HepG2 (cell line): ENCODE data around the gene NME1. TPM values are rescaled to one million over a fixed set of nuclear protein-coding genes. Genes with fewer than 3 reads are reported as not detected.

Experiments
- BHLHE40 ChIP-seq: IDR thresholded peaks from 2 replicates; pipeline ENCODE4 v1.6.1; 2011; ENCODE audit warnings: low read length, improper control_type of control experiment
- FOXK1 ChIP-seq: sonication (generic); formaldehyde crosslinking; IDR thresholded peaks from 2 replicates; pipeline ENCODE4 v1.4.0; 2020; ENCODE audit warnings: low read depth, missing genetic modification reagents, borderline replicate concordance
- GABPA ChIP-seq, 2 experiments: IDR thresholded peaks; 2 replicates each; pipeline ENCODE4 v1.6.1; 2011 to 2016; ENCODE audit warnings: low read depth in 2 of 2, low read length in 1 of 2, missing biosample characterization in 1 of 2, missing genetic modification characterization in 1 of 2
- HNF4A ChIP-seq: sonication (generic); formaldehyde crosslinking; IDR thresholded peaks from 2 replicates; pipeline ENCODE4 v1.4.0; 2020; ENCODE audit warnings: missing genetic modification reagents
- KDM5B ChIP-seq: sonication (generic); formaldehyde crosslinking; IDR thresholded peaks from 2 replicates; pipeline ENCODE4 v1.4.0; 2020; ENCODE audit warnings: missing genetic modification reagents, mild to moderate bottlenecking, borderline replicate concordance
- MEIS2 ChIP-seq: sonication (generic); formaldehyde crosslinking; IDR thresholded peaks from 2 replicates; pipeline ENCODE4 v1.9.0; 2021; ENCODE audit warnings: mild to moderate bottlenecking, missing genetic modification reagents
- MTA3 ChIP-seq: sonication (generic); formaldehyde crosslinking; IDR thresholded peaks from 2 replicates; pipeline ENCODE4 v1.4.0; 2020; ENCODE audit warnings: missing genetic modification reagents
- NR3C1 ChIP-seq: sonication (generic); formaldehyde crosslinking; IDR thresholded peaks from 2 replicates; pipeline ENCODE4 v1.4.0; 2020; ENCODE audit warnings: missing genetic modification reagents
- PCBP1 ChIP-seq: fragments of 200-400 bp; formaldehyde crosslinking; IDR thresholded peaks from 2 replicates; pipeline ENCODE4 v1.6.1; 2017; ENCODE audit warnings: mild to moderate bottlenecking, low read depth, low read length, borderline replicate concordance
- SATB2 ChIP-seq: sonication (generic); formaldehyde crosslinking; IDR thresholded peaks from 2 replicates; pipeline ENCODE4 v1.5.0; 2020; ENCODE audit warnings: missing genetic modification reagents
- SMAD9 ChIP-seq: sonication (generic); formaldehyde crosslinking; IDR thresholded peaks from 2 replicates; pipeline ENCODE4 v1.5.1; 2020; ENCODE audit warnings: mild to moderate bottlenecking, missing genetic modification reagents
- SRSF1 ChIP-seq: fragments of 200-400 bp; formaldehyde crosslinking; optimal IDR thresholded peaks from 2 replicates; pipeline ENCODE3; 2017; ENCODE audit warnings: mild to moderate bottlenecking, low read depth, low read length, moderate library complexity
- TOE1 ChIP-seq: sonication (generic); formaldehyde crosslinking; IDR thresholded peaks from 2 replicates; pipeline ENCODE4 v1.4.0; 2020; ENCODE audit warnings: mild to moderate bottlenecking, missing genetic modification reagents
- ZBTB20 ChIP-seq: sonication (generic); formaldehyde crosslinking; IDR thresholded peaks from 2 replicates; pipeline ENCODE4 v1.8.1; 2023; ENCODE audit warnings: missing genetic modification reagents, low read depth, mild to moderate bottlenecking, borderline replicate concordance
- ZBTB7B ChIP-seq: sonication (generic); formaldehyde crosslinking; IDR thresholded peaks from 2 replicates; pipeline ENCODE4 v1.4.0; 2020; ENCODE audit warnings: missing genetic modification reagents
- ZEB1 ChIP-seq: IDR thresholded peaks from 2 replicates; pipeline ENCODE4 v1.6.1; 2012; ENCODE audit warnings: mild to moderate bottlenecking, low read depth, inconsistent platforms; ENCODE audit not compliant: insufficient replicate concordance
- ZNF180 ChIP-seq: sonication (generic); formaldehyde crosslinking; IDR thresholded peaks from 2 replicates; pipeline ENCODE4 v1.4.0; 2020; ENCODE audit warnings: low read depth, missing genetic modification reagents, borderline replicate concordance
- ZNF431 ChIP-seq: sonication (generic); formaldehyde crosslinking; IDR thresholded peaks from 2 replicates; pipeline ENCODE4 v1.9.0; 2022; ENCODE audit warnings: missing genetic modification reagents, low read depth, mild to moderate bottlenecking, borderline replicate concordance
- ZNF510 ChIP-seq: sonication (generic); formaldehyde crosslinking; IDR thresholded peaks from 2 replicates; pipeline ENCODE4 v1.4.0; 2020; ENCODE audit warnings: low read depth, mild to moderate bottlenecking, missing genetic modification reagents
- ZNF709 ChIP-seq: sonication (generic); formaldehyde crosslinking; IDR thresholded peaks from 2 replicates; pipeline ENCODE4 v1.5.0; 2020; ENCODE audit warnings: mild to moderate bottlenecking, missing genetic modification reagents
- ZNF713 ChIP-seq: sonication (generic); formaldehyde crosslinking; IDR thresholded peaks from 2 replicates; pipeline ENCODE4 v1.4.0; 2020; ENCODE audit warnings: mild to moderate bottlenecking, missing genetic modification reagents
- polyA plus RNA-seq, 8 experiments: library from polyadenylated mRNA; depleted of rRNA in 3 of 8; stranded (reverse) in 7 of 8; unstranded in 1 of 8; fragments of >200 nt; fragmentation: Illumina TruSeq in 4 of 8; extraction: Trizol in 4 of 8; gene quantifications; 2 replicates each; pipeline versions ENCODE4 v1.2.1 to v1.2.3, GENCODE V29; 2011 to 2016; ENCODE audit warnings: low read depth in 4 of 8, missing spikeins in 1 of 8, mixed read lengths in 1 of 8; ENCODE audit not compliant: insufficient read depth in 1 of 8
- total RNA-seq, 5 experiments: library from RNA; depleted of rRNA; stranded (reverse); fragments of >200 nt; fragmentation: Illumina TruSeq; extraction: Trizol; gene quantifications; 2 replicates each; pipeline ENCODE4 v1.2.3, GENCODE V29; 2016; ENCODE audit warnings: low read depth in 1 of 5
- TF ChIP-seq, protein P1 (sequence below): IDR thresholded peaks from 2 replicates; pipeline ENCODE4 v1.6.1; 2016
- TF ChIP-seq, protein P2 (sequence below): sonication (generic); formaldehyde crosslinking; IDR thresholded peaks from 2 replicates; pipeline ENCODE4 v1.4.0; 2020; ENCODE audit warnings: missing genetic modification reagents
- TF ChIP-seq, protein P3 (sequence below): sonication (generic); formaldehyde crosslinking; IDR thresholded peaks from 2 replicates; pipeline ENCODE4 v1.5.1; 2020; ENCODE audit warnings: mild to moderate bottlenecking, missing genetic modification reagents, borderline replicate concordance
- TF ChIP-seq, protein P4 (sequence below): IDR thresholded peaks from 2 replicates; pipeline ENCODE4 v1.6.1; 2018; ENCODE audit warnings: missing genetic modification reagents, mild to moderate bottlenecking, missing compliant biosample characterization

The NME1 gene
- total and polyA plus RNA-seq, 2 of the 13 experiments (the other 11 are each of a cell fraction or from before 2014, with no cell fraction given) = 295 to 516 TPM

DNA sequence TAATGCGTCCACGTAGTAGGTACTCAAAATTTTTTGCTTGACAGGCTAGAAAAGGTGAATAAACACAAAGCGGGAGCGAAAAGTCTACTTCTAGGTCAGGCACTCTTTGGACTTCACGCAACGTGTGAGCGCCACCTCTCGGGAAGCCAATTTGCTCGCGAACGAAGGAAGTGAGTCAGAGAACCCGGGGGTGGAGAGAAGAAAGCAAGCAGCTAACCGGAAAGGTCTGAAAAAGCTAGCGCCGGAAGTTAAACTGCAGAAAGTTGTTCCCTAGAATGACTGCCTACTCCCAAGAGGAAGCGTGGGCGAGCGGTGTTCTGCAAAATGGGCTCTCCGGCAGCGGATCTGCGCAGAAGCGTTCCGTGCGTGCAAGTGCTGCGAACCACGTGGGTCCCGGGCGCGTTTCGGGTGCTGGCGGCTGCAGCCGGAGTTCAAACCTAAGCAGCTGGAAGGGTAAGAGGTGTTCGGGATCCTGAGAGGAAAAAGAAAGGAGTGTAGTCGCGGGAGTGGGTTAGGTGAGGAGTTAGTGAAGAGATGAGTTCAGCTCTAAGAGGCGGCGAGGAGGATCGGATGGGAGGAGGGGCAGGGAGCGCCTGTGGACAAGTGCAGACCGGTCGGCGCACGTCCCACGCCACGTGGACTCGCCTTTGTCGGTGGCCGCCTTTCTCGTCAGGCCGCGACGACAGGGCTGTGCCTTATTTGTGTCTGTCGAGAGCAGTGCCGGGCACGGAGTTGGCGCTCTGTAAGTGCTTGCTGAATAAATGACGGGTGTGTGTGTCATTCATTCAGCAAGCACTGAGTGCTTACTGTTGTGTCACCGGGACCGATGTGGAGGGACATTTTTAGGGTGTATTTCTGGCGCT, at the start of gene NME1 (continued):
- TF ChIP-seq ZNF709 (CRISPR knock-in tag) (peak; percentile 98; the same call in 1 of the 2 replicates), ZNF180 (CRISPR knock-in tag) (peak; percentile 94; the same call in 1 of the 2 replicates), MEIS2 (CRISPR knock-in tag) (peak; percentile 97), ZBTB20 (peak; percentile 88), FOXK1 (CRISPR knock-in tag) (peak; percentile 99), ZNF510 (CRISPR knock-in tag) (peak; percentile 100), ZEB1 (peak; percentile 92), ZBTB7B (CRISPR knock-in tag) (peak; percentile 94), SATB2 (peak; percentile 97), SRSF1 (peak; percentile 71), ZNF431 (peak; percentile 96), NR3C1 (no peak), GABPA (IDR thresholded peaks at IDR 0.05; ENCODE audit: low read depth, low read length) (peak; percentile 98), GABPA (CRISPR knock-in tag; IDR thresholded peaks at IDR 0.05; ENCODE audit: low read depth) (peak; percentile 100), MTA3 (CRISPR knock-in tag) (0 out of 2 replicates have a peak, but pooled peaks have one; percentile 76), HNF4A (CRISPR knock-in tag) (peak; percentile 60), BHLHE40 (peak; percentile 79), ZNF713 (CRISPR knock-in tag) (no peak; the same call in 1 of the 2 replicates), SMAD9 (no peak), TOE1 (CRISPR knock-in tag) (peak; percentile 99), KDM5B (CRISPR knock-in tag) (peak; percentile 97; the same call in 1 of the 2 replicates), PCBP1 (peak; percentile 75; the same call in 1 of the 2 replicates)
- TF ChIP-seq, protein P1, sequence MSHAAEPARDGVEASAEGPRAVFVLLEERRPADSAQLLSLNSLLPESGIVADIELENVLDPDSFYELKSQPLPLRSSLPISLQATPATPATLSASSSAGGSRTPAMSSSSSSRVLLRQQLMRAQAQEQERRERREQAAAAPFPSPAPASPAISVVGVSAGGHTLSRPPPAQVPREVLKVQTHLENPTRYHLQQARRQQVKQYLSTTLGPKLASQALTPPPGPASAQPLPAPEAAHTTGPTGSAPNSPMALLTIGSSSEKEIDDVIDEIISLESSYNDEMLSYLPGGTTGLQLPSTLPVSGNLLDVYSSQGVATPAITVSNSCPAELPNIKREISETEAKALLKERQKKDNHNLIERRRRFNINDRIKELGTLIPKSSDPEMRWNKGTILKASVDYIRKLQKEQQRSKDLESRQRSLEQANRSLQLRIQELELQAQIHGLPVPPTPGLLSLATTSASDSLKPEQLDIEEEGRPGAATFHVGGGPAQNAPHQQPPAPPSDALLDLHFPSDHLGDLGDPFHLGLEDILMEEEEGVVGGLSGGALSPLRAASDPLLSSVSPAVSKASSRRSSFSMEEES = peak; percentile 95
- TF ChIP-seq, protein P2, sequence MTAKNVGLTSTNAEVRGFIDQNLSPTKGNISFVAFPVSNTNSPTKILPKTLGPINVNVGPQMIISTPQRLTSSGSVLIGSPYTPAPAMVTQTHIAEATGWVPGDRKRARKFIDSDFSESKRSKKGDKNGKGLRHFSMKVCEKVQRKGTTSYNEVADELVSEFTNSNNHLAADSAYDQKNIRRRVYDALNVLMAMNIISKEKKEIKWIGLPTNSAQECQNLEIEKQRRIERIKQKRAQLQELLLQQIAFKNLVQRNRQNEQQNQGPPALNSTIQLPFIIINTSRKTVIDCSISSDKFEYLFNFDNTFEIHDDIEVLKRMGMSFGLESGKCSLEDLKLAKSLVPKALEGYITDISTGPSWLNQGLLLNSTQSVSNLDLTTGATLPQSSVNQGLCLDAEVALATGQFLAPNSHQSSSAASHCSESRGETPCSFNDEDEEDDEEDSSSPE = peak; percentile 93
- TF ChIP-seq, protein P3, sequence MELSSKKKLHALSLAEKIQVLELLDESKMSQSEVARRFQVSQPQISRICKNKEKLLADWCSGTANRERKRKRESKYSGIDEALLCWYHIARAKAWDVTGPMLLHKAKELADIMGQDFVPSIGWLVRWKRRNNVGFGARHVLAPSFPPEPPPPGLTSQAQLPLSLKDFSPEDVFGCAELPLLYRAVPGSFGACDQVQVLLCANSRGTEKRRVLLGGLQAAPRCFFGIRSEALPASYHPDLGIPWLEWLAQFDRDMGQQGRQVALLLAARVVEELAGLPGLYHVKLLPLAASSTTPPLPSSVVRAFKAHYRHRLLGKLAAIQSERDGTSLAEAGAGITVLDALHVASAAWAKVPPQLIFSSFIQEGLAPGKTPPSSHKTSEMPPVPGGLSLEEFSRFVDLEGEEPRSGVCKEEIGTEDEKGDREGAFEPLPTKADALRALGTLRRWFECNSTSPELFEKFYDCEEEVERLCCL = peak; percentile 85; the same call in 1 of the 2 replicates
- TF ChIP-seq, protein P4, sequence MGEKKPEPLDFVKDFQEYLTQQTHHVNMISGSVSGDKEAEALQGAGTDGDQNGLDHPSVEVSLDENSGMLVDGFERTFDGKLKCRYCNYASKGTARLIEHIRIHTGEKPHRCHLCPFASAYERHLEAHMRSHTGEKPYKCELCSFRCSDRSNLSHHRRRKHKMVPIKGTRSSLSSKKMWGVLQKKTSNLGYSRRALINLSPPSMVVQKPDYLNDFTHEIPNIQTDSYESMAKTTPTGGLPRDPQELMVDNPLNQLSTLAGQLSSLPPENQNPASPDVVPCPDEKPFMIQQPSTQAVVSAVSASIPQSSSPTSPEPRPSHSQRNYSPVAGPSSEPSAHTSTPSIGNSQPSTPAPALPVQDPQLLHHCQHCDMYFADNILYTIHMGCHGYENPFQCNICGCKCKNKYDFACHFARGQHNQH (CRISPR knock-in tag) = peak; percentile 100
